ENCODE results near the gene TESK2. TPM values are rescaled to one million over a fixed set of nuclear protein-coding genes. Genes with fewer than 3 reads are reported as not detected.

Gene TESK2
- total RNA-seq, 2 experiments from 2014 or later: 4.9 to 6.6 TPM

DNA sequence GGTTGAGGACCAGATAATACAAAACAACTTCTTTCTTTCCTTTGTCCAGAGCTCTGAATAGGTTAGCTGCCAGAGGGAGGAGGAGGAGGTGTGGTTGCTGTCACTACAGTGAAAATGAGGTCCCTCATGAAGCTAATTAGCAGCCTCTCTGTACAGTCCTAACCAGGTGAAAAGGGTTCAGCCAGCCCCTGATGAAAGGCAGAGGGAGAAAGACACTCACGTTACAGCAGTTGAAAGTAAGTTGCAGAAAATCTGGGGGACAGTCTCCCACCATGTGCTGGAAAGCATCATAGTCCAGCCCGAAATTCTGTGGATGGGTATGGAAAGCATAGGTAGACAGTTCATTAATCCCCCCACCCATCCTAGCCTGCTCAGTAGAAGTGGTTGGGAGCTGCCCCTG is 144.5 kb downstream of the TESK2 start:
- H3K9me2 ChIP-seq (ENCODE audit: insufficient read depth, low read length): no peaks in the 10 kb centered on the region
- no peaks in the 10 kb centered on the region for H3K9me3 ChIP-seq (ENCODE audit: low read length)
- no peak overlapping the region for H3K4me3 ChIP-seq (ENCODE audit: low read depth, low read length, poor library complexity, severe bottlenecking)
- peaks cover 9% of the 10 kb centered on the region for H3K79me2 ChIP-seq (ENCODE audit: insufficient read depth, low read depth, low read length)
- no peaks in the 10 kb centered on the region for H4K20me1 ChIP-seq (ENCODE audit: insufficient read depth, low read length)
- TF ChIP-seq EZH2phosphoT487 (IDR thresholded peaks at IDR 0.05; ENCODE audit: borderline replicate concordance, low read depth, low read length): no peak
- TF ChIP-seq, protein P1, sequence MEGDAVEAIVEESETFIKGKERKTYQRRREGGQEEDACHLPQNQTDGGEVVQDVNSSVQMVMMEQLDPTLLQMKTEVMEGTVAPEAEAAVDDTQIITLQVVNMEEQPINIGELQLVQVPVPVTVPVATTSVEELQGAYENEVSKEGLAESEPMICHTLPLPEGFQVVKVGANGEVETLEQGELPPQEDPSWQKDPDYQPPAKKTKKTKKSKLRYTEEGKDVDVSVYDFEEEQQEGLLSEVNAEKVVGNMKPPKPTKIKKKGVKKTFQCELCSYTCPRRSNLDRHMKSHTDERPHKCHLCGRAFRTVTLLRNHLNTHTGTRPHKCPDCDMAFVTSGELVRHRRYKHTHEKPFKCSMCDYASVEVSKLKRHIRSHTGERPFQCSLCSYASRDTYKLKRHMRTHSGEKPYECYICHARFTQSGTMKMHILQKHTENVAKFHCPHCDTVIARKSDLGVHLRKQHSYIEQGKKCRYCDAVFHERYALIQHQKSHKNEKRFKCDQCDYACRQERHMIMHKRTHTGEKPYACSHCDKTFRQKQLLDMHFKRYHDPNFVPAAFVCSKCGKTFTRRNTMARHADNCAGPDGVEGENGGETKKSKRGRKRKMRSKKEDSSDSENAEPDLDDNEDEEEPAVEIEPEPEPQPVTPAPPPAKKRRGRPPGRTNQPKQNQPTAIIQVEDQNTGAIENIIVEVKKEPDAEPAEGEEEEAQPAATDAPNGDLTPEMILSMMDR (conservative IDR thresholded peaks at IDR 0.05; ENCODE audit: low read length): no peak
- ChIA-PET CTCF (ENCODE audit: unreplicated experiment) (interaction anchor here (1.1 kb wide), 1 partner anchor 10 kb away, joined by 3 read pairs; no protein-coding TSS in a partner anchor), POLR2A (no interaction called here)
- H3K36me3 ChIP-seq (ENCODE audit: insufficient read depth, low read length): peaks cover 59% of the 10 kb centered on the region
- peaks cover 10% of the 10 kb centered on the region for H3K4me1 ChIP-seq (ENCODE audit: insufficient read depth, low read length, poor library complexity, severe bottlenecking)
- H3K27ac ChIP-seq (ENCODE audit: low read depth, low read length, poor library complexity, severe bottlenecking): no peak overlapping the region
- H2AFZ ChIP-seq (ENCODE audit: low read length): no peak overlapping the region
- no peak overlapping the region for H3K4me2 ChIP-seq (ENCODE audit: low read length)
- no peak for DNase-seq (ENCODE audit: low spot score)
- BruUV-seq (replicated peaks): no TSS peak
- intact Hi-C loops (cut with micrococcal nuclease; ENCODE audit: unreplicated experiment): no loop called here

DNA sequence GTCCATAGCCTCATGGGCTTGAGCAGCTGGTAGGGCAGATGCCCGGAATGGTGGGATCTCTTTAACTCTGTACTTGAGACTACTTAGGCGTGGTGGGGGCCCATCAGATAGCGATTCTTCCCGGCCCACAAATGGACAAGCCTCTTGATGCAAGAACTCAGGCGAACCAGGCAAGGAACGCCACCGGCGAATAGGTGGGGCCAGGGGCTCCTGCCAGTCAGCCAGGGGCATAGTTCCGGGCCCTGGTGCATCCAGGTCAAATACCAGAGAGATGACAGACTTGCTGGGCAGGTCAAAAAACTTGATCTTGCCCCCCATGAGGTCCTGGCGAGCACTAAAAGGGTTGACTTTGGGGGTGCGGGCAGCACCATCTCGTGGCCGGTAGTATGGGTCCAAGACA is 145.9 kb downstream of the TESK2 start:
- Histone ChIP-seq H3K79me2 (ENCODE audit: insufficient read depth, low read depth, low read length) (peaks cover 23% of the 10 kb centered on the region), H3K27ac (ENCODE audit: low read depth, low read length, poor library complexity, severe bottlenecking) (no peak overlapping the region), H3K4me1 (ENCODE audit: insufficient read depth, low read length, poor library complexity, severe bottlenecking) (peaks cover 15% of the 10 kb centered on the region), H2AFZ (ENCODE audit: low read length) (no peak overlapping the region), H3K9me3 (ENCODE audit: low read length) (no peaks in the 10 kb centered on the region), H3K9me2 (ENCODE audit: insufficient read depth, low read length) (no peaks in the 10 kb centered on the region), H3K4me2 (ENCODE audit: low read length) (no peak overlapping the region), H4K20me1 (ENCODE audit: insufficient read depth, low read length) (no peaks in the 10 kb centered on the region), H3K4me3 (ENCODE audit: low read depth, low read length, poor library complexity, severe bottlenecking) (no peak overlapping the region), H3K36me3 (ENCODE audit: insufficient read depth, low read length) (peaks cover 64% of the 10 kb centered on the region)
- intact Hi-C loops (cut with micrococcal nuclease; ENCODE audit: unreplicated experiment): no loop called here
- no peak for DNase-seq (ENCODE audit: low spot score)
- CTCF ChIA-PET (ENCODE audit: unreplicated experiment): no interaction called here
- TF ChIP-seq, protein P1 (conservative IDR thresholded peaks at IDR 0.05; ENCODE audit: low read length): no peak
- TF ChIP-seq EZH2phosphoT487 (IDR thresholded peaks at IDR 0.05; ENCODE audit: borderline replicate concordance, low read depth, low read length): no peak
- no TSS peak for BruUV-seq (replicated peaks)
- POLR2A ChIA-PET: interaction anchor here (0.5 to 1.0 kb wide), 2 partner anchors 10 to 526 kb away, joined by 3 read pairs; no protein-coding TSS in a partner anchor

DNA sequence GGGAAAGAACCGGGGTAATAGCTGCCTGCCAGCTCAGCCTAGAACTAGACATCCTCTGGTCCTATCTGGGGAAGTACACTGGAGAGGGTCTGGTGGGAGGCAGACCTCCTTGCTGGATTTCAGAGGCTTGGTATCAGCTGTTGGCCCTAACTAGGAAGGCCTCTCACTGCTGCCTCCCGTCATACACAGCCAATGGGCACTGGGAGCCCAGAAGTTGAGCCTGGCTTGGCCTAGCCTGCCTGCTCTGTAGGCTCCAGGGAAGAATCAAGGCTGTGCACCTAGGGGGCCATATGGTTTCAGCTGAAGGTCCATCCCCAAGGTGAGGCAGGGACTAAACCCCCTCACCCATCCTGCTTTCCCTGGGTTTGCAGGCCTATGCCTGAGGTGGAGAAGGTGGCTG is 146.5 kb downstream of the TESK2 start:
- H3K4me3 ChIP-seq (ENCODE audit: low read depth, low read length, poor library complexity, severe bottlenecking): no peak overlapping the region
- H3K36me3 ChIP-seq (ENCODE audit: insufficient read depth, low read length): peaks cover 64% of the 10 kb centered on the region
- H3K27ac ChIP-seq (ENCODE audit: low read depth, low read length, poor library complexity, severe bottlenecking): no peak overlapping the region
- BruUV-seq (replicated peaks): no TSS peak
- no peak for TF ChIP-seq EZH2phosphoT487 (IDR thresholded peaks at IDR 0.05; ENCODE audit: borderline replicate concordance, low read depth, low read length)
- TF ChIP-seq, protein P1 (conservative IDR thresholded peaks at IDR 0.05; ENCODE audit: low read length): no peak
- H4K20me1 ChIP-seq (ENCODE audit: insufficient read depth, low read length): no peaks in the 10 kb centered on the region
- intact Hi-C loops (cut with micrococcal nuclease; ENCODE audit: unreplicated experiment): loop anchor here (5.0 kb wide), 1 partner anchor 148 kb away; the partner anchor contains the start of gene TESK2
- H3K9me2 ChIP-seq (ENCODE audit: insufficient read depth, low read length): no peaks in the 10 kb centered on the region
- peaks cover 24% of the 10 kb centered on the region for H3K79me2 ChIP-seq (ENCODE audit: insufficient read depth, low read depth, low read length)
- H3K9me3 ChIP-seq (ENCODE audit: low read length): no peaks in the 10 kb centered on the region
- no peak overlapping the region for H2AFZ ChIP-seq (ENCODE audit: low read length)
- CTCF ChIA-PET (ENCODE audit: unreplicated experiment): no interaction called here
- no peak for DNase-seq (ENCODE audit: low spot score)
- peaks cover 15% of the 10 kb centered on the region for H3K4me1 ChIP-seq (ENCODE audit: insufficient read depth, low read length, poor library complexity, severe bottlenecking)
- no peak overlapping the region for H3K4me2 ChIP-seq (ENCODE audit: low read length)
- POLR2A ChIA-PET: interaction anchor here (0.6 to 1.0 kb wide), 3 partner anchors 17 to 314 kb away, joined by 3 to 4 read pairs (median 4); no protein-coding TSS in a partner anchor

Data from OCI-LY7 (cell line).